Chondrocyte (in vitro differentiated cells): ENCODE measurements around the gene NANOGP8. TPM values are rescaled to one million over a fixed set of nuclear protein-coding genes. Genes with fewer than 3 reads are reported as not detected.

Source experiments
- DNase-seq: peaks from one replicate; pipeline ENCODE4 v3.0.0; 2021; ENCODE audit warnings: mixed read lengths, low spot score
- H3K27ac Mint-ChIP-seq: one replicate; pipeline ENCODE4 v1.8.0; 2021; ENCODE audit warnings: mild to moderate bottlenecking, moderate library complexity, mixed read lengths; ENCODE audit not compliant: unreplicated experiment
- H3K27me3 Mint-ChIP-seq: 2 replicates; pipeline ENCODE4 v1.8.0; 2021; ENCODE audit warnings: low read depth, mixed read lengths
- H3K36me3 Mint-ChIP-seq: 2 replicates; pipeline ENCODE4 v1.8.0; 2021; ENCODE audit warnings: low read depth, mixed read lengths
- H3K4me1 Mint-ChIP-seq: 2 replicates; pipeline ENCODE4 v1.8.0; 2021; ENCODE audit warnings: low read depth, mild to moderate bottlenecking, mixed read lengths
- H3K4me3 Mint-ChIP-seq: one replicate; pipeline ENCODE4 v1.8.0; 2021; ENCODE audit warnings: mild to moderate bottlenecking, moderate library complexity, mixed read lengths; ENCODE audit not compliant: unreplicated experiment
- H3K9me3 Mint-ChIP-seq: 2 replicates; pipeline ENCODE4 v1.8.0; 2021; ENCODE audit warnings: low read depth, mixed read lengths
- CTCF ChIP-seq: fragments of 200-600 bp; sonication (generic); IDR thresholded peaks from 2 replicates; pipeline ENCODE4 v1.5.0; 2021; ENCODE audit warnings: antibody characterized with exemption, mild to moderate bottlenecking, moderate library complexity
- total RNA-seq: library from RNA; stranded (reverse); gene quantifications from 3 replicates; pipeline ENCODE4 v1.2.1, GENCODE V29; 2021

Gene NANOGP8
- total RNA-seq, 1 donor from 2014 or later, result not detected

- H3K36me3 Mint-ChIP-seq, result no peaks in the 10 kb centered on the region
- DNase-seq, result no peak
- no peak for TF ChIP-seq CTCF
- H3K9me3 Mint-ChIP-seq, result no peaks in the 10 kb centered on the region
- no peak overlapping the region for H3K27ac Mint-ChIP-seq
- peaks cover 6% of the 10 kb centered on the region for H3K4me1 Mint-ChIP-seq
- no peak overlapping the region for H3K4me3 Mint-ChIP-seq
- H3K27me3 Mint-ChIP-seq, result no peaks in the 10 kb centered on the region
These were observed 41.6 kb downstream of the NANOGP8 start for GRCh38 chr15:35043373-35044095.

- Mint-ChIP-seq H3K36me3 (no peaks in the 10 kb centered on the region), H3K4me3 (no peak overlapping the region), H3K4me1 (peaks cover 6% of the 10 kb centered on the region), H3K9me3 (no peaks in the 10 kb centered on the region), H3K27me3 (no peaks in the 10 kb centered on the region), H3K27ac (no peak overlapping the region)
- no peak for DNase-seq
- no peak for TF ChIP-seq CTCF
These were observed 44.5 kb downstream of the NANOGP8 start for GRCh38 chr15:35040339-35041255.

GRCh38 chr15:35038626-35039451 lies 46.3 kb downstream of the NANOGP8 start:
- no peaks in the 10 kb centered on the region for H3K9me3 Mint-ChIP-seq
- H3K36me3 Mint-ChIP-seq, result no peaks in the 10 kb centered on the region
- H3K27ac Mint-ChIP-seq, result no peak overlapping the region
- no peak for DNase-seq
- H3K4me3 Mint-ChIP-seq, result no peak overlapping the region
- H3K4me1 Mint-ChIP-seq, result peaks cover 6% of the 10 kb centered on the region
- H3K27me3 Mint-ChIP-seq, result no peaks in the 10 kb centered on the region
- TF ChIP-seq CTCF, result no peak

Other genes with a start within 250 kb of the NANOGP8 start
- gene AQR, start 115.6 kb downstream of the NANOGP8 start, total RNA-seq, result 18.2 to 26.3 TPM (median 19.3 TPM) in 3 replicates
- 33.8 to 37.6 TPM (median 34.6 TPM) in 3 replicates for gene ZNF770, start 97.0 kb downstream of the NANOGP8 start, total RNA-seq